Iris pigment epithelial cell (primary cell): ENCODE results near the gene FAM228B.
"Not testable (repeated sequence)": the region's sequence is repeated elsewhere in the genome, so short reads cannot be mapped to it uniquely, and the experiment has no call there.

Experiments used
- DNase-seq: peaks from one replicate; pipeline ENCODE4 v3.0.0-alpha.2; 2011; ENCODE audit warnings: low read depth

The FAM228B gene

DNA sequence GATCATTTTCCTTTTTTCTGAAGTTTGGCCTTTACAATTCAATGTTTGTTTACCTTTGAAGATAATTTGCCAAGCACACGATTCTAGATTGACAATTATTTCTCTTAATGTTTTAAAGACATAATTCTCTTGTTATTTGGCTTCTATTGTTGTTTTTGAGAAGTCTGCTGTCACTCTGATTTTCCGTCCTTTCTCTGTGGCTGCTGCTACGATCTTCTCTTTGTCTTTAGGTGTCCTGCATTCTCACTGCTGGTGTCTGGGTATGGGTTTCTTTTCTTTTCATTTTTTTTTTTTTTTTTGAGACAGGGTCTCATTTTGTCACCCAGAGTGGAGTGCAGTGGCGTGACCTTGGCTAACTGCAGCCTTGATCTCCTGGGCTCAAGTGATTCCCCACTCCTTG lies 36.4 kb downstream of the FAM228B start:
- DNase-seq: no peak

- no peak for DNase-seq
These were observed 37.5 kb downstream of the FAM228B start for GRCh38 chr2:24160761-24161160.

- DNase-seq: no peak
These were observed 39.2 kb downstream of the FAM228B start for GRCh38 chr2:24162494-24162893.

GRCh38 chr2:24163186-24163585 lies 39.9 kb downstream of the FAM228B start:
- DNase-seq: no peak

GRCh38 chr2:24163601-24164000 lies 40.3 kb downstream of the FAM228B start:
- no peak for DNase-seq

DNA sequence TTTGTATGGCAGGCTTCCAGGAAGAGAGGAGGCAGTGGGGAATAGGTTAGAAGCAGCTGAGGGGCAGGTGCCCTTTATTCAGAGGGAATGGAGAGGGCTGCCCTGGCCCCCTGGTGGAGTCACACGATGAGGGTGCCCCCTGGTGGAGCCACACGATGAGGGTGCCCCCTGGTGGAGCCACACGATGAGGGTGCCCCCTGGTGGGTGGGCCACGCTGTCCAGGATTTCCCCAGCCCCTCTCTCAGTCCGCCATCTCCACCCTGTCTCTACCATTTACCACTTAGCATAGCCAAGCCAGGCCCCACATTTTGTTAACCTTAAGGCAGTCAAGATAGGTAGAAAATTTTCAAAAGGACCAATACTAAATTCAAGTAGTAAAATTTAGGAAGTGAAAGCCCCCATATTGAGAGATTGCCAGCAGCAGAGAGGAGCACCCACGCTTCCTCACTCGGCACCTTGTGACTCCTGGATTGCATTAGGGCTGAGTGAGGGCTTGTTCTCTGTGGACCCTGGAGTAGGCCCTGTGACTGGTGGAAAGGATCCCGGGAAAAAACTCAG lies 41.2 kb downstream of the FAM228B start:
- DNase-seq: peak; percentile 5

- no peak for DNase-seq
These were observed 45.8 kb downstream of the FAM228B start for GRCh38 chr2:24169023-24169422.

DNA sequence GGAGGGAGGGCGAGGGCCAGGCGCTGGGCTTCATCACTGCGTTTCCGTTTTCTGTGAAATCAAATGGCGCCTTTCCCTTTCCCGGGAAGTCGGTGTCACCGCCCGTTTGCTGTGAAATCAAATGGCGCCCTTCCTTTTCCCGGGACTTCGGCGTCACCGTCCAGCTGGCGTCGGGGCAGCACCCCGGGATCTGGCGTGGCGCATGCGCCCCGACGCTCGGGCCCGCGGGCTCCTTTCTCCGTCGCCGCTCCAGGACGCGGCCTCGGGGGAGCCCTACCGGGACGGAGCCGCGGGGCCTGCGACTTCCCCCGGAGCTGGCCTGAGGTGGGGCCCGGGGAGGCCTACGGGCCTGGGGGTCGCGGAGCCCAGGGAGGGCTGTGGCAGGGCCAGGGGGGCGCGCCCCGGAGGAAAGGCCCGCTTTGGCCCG lies 51.6 kb downstream of the FAM228B start, which contains the start of gene FAM228A:
Gene FAM228A (plus strand): TSS at position 203 of the 427 bp plus-strand sequence. CDS start 428 bp downstream, outside the sequence.
- no peak for DNase-seq

DNA sequence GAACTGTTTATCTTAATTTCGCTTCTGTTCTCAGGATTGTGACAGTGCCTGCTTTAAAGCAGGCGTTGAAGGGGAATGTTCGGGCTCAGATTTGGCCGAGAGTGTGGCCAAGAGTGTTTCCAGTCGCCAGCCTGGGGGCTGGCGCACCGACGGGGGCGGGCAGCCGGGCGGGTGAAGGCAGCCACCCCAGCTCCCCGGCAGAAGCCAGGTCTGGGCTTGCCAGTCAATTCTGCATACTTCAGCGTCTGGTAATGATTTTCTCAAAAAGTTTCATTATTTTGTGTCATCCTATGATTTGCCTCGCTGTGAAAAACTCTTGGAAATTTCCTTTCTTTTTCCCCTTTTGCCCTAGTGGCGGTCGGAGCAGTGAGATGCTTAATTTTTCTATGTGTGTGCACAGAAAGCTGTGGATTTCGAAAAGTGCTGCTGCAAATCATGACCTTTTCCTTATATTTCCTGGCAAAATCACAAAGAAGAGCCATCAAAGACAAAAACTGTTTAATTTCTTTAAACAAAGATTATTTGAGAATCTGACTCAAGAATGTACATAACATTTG lies 52.4 kb downstream of the FAM228B start:
- no peak for DNase-seq

DNA sequence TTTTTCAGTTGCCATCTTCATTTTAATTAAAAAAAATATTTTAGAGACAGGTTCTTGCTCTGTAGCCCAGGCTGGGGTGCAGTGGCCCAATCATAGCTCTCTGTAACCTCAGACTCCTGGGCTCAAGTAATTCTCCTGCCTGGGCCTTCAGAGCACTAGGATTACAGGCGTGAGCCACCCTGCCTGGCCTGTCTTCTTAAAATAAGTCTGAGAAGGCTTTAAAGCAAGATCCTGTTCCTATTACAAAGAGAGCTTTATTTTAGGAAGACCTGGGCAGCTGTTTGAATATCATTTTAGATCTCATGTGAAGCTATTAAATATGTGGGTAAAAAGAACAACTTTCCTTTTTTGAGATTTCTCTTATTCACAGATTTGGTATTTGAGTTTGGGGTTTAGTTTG lies 53.1 kb downstream of the FAM228B start:
- no peak for DNase-seq

GRCh38 chr2:24179683-24180082 lies 56.4 kb downstream of the FAM228B start:
- DNase-seq: no peak

GRCh38 chr2:24181849-24182248 lies 58.6 kb downstream of the FAM228B start:
- DNase-seq: no peak

GRCh38 chr2:24182507-24182906 lies 59.2 kb downstream of the FAM228B start:
- no peak for DNase-seq

DNA sequence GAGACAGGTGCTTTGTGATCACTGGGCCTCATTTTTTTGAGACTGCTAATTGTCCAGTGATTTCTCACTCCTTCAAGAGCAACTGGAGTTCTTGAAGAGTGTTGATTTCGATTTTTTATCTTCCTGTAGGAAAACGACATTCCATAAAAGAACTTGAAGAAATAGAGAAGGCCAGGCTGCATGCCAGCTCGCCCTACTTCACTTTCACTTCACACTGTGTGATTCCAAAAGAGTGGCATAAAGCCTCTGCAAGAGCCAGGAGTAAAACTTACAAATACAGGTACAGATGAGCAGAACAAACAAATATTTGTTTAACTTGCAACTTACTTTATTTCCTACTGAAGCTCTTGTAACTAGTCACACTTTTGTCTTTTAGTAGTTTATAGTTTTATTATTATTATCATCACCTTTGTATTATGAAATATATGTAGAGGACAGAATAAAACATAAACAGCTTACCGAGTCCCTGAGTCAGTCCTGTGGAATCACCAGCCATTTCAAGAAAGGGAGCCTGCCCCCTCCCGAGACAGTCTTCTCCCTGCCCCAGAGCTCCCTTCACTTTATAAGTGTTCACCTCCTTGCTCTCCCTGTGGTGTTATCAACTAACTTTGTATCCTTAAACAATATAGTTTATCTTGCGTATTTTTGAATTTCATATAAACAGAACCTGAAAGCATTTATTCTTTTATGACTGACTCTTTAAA lies 60.2 kb downstream of the FAM228B start:
- DNase-seq: peak; percentile 36

DNA sequence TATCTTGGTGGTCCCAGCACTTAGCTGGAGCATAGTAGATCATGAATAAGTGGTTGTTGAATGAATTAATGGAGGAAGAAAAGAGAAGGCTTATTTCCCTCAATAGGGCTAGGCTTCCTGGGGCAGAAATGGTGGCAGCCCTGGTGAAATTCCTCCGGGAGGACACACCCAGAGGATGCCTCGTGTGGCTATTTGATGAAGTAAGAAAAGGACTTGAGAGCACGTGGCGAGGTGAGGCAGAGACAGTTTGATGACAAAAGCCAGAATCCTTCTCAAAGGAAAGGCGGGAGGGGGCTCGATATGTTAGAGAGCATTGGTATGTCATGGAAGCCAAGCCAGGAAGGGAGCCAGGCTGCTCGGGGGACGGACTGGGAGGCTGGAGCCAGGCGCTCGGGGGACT lies 66.3 kb downstream of the FAM228B start:
- no peak for DNase-seq

DNA sequence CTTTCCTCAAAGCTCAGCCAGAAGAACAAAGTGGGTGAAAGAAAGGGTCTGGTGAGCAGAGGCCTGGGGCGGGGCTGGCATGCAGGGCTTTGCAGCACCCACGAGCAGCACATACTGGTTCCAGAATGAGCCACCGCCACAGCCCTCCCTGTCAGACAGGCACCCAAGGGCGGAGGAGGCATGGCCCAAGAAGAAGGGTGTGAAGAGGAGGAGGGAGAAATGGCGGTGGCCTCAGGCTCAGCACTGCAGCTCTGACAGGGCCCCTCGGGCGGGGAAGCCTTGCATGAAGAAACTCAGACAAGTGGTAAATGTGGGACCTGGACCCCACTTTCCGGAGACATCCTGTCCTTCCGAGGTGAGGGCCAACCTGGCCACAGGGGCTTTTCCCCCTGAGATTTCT lies 67.2 kb downstream of the FAM228B start:
- no peak for DNase-seq

- no peak for DNase-seq
These were observed 67.9 kb downstream of the FAM228B start for GRCh38 chr2:24191156-24191555.

DNA sequence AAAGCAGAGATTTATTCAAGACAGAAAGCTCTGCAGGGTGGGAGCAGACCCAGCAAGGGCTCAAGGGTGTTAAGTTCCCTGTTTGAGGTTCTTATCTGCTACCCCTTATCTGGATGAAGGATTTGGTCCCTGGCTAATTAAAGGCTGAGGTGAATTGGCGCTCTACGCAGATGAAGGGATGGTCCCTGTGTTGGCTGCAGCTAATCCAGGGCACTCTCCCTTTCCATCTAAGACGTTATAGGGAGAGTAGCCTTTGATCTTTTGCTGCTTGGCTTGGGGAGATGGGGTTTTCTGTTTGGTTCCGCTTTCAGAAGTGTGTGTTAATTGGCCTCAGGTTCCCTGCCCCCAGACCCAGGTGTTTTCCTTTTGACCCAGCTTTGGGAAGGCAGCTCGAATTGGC lies 68.6 kb downstream of the FAM228B start:
- no peak for DNase-seq

DNA sequence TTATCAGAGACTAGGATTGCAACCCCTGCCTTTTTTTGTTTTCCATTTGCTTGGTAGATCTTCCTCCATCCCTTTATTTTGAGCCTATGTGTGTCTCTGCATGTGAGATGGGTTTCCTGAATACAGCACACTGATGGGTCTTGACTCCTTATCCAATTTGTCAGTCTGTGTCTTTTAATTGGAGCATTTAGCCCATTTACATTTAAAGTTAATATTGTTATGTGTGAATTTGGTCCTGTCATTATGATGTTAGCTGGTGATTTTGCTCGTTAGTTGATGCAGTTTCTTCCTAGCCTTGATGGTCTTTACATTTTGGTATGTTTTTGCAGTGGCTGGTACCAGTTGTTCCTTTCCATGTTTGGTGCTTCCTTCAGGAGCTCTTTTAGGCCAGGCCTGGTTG lies 73.9 kb downstream of the FAM228B start:
- DNase-seq: not testable (repeated sequence)

GRCh38 chr2:24199968-24200590 lies 76.8 kb downstream of the FAM228B start:
- peak; percentile 11 for DNase-seq

GRCh38 chr2:24200799-24201198 lies 77.5 kb downstream of the FAM228B start:
- DNase-seq: no peak

GRCh38 chr2:24203029-24203786 lies 79.9 kb downstream of the FAM228B start:
- DNase-seq: no peak
